ENCODE data around the gene SETD3. TPM values are rescaled to one million over a fixed set of nuclear protein-coding genes. Genes with fewer than 3 reads are reported as not detected.

The SETD3 gene
- total and polyA plus RNA-seq, 2 donors (not counting 1 experiment from before 2014, with no cell fraction given): 11.0 to 32.1 TPM

DNA sequence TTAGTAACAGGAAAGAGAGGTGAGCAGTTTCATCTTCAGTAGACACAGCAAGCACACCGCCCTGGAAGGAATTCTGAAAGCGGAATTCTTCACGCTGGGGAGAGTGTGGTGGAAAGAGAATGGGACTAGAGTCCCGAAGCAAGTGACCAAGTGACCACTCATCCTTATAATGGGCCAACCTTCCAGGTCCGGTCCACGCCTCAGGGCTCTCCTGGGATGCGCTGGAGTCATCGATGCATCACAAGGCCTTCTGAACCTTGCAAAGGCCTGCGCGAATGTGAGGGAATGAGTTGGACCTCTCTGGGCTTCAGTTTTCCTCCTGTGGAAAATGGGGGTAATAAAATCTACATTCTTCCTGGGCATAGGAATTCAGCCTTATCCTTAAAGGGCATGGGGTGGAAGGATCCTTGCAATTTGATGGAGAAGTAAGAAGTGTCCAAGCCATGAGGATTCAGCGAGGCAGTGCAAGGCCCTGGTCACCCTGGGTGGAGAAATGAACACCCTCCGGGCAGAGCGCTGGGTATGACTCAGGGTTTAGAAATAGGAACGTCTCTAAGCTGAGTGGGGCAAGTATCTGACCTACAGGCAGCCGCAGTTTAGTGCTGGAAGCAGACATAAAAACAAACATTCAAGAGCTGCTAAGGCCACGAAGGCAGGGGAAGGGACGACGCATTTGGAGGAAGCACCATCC, 97.7 kb downstream of the SETD3 start:
- H3K4me3 Mint-ChIP-seq: no peak overlapping the region
- no peak overlapping the region for H3K4me3 ChIP-seq (ENCODE audit: control extremely low read depth in 1 of 5, extremely low read depth in 1 of 5, insufficient read depth in 1 of 5, low read depth in 2 of 5, low read length in 4 of 5)
- ATAC-seq (ENCODE audit: low read depth): no peak
- ChIA-PET POLR2A (no interaction called here), CTCF (no interaction called here)
- H3K4me1 Mint-ChIP-seq: peaks cover 22% of the 10 kb centered on the region
- H3K27me3 Mint-ChIP-seq: peaks cover 32% of the 10 kb centered on the region
- no peak overlapping the region for H3K27ac ChIP-seq (ENCODE audit: low read length in 2 of 2)
- peaks cover 0 to 19% (median 5%) of the 10 kb centered on the region in 4 experiments for H3K27me3 ChIP-seq (replicated peaks in 1 of 4; ENCODE audit: control extremely low read depth in 1 of 4, control insufficient read depth in 3 of 4, insufficient read depth in 4 of 4, low read length in 3 of 4)
- H3K36me3 ChIP-seq (replicated peaks in 1 of 2; ENCODE audit: control extremely low read depth in 1 of 2, control insufficient read depth in 1 of 2, extremely low read depth in 1 of 2, insufficient read depth in 2 of 2, low read length in 1 of 2): no peaks in the 10 kb centered on the region
- TF ChIP-seq, protein P1, sequence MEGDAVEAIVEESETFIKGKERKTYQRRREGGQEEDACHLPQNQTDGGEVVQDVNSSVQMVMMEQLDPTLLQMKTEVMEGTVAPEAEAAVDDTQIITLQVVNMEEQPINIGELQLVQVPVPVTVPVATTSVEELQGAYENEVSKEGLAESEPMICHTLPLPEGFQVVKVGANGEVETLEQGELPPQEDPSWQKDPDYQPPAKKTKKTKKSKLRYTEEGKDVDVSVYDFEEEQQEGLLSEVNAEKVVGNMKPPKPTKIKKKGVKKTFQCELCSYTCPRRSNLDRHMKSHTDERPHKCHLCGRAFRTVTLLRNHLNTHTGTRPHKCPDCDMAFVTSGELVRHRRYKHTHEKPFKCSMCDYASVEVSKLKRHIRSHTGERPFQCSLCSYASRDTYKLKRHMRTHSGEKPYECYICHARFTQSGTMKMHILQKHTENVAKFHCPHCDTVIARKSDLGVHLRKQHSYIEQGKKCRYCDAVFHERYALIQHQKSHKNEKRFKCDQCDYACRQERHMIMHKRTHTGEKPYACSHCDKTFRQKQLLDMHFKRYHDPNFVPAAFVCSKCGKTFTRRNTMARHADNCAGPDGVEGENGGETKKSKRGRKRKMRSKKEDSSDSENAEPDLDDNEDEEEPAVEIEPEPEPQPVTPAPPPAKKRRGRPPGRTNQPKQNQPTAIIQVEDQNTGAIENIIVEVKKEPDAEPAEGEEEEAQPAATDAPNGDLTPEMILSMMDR (IDR thresholded peaks at IDR 0.05): no peak
- TF ChIP-seq EZH2 (IDR thresholded peaks at IDR 0.05; ENCODE audit: borderline replicate concordance, insufficient read depth, low read depth, low read length, poor library complexity, severe bottlenecking): no peak
- peaks cover 0 to 5% (median 0%) of the 10 kb centered on the region in 3 donors for H3K9me3 ChIP-seq (ENCODE audit: control extremely low read depth in 1 of 3, control insufficient read depth in 2 of 3, insufficient read depth in 1 of 3, low read length in 2 of 3)
- no peak overlapping the region for H3K9ac ChIP-seq (ENCODE audit: low read length)
- H3K27ac Mint-ChIP-seq: no peak overlapping the region
- no peak for DNase-seq
- H3K4me1 ChIP-seq (ENCODE audit: control insufficient read depth in 2 of 2, insufficient read depth in 2 of 2, low read length in 2 of 2): peaks cover 7 to 32% of the 10 kb centered on the region in 2 donors
- no peak overlapping the region for H2AFZ ChIP-seq (ENCODE audit: insufficient read depth, low read depth, low read length, poor library complexity, severe bottlenecking)
- no peak overlapping the region for H3K4me2 ChIP-seq (replicated peaks; ENCODE audit: low read depth, low read length, poor library complexity, severe bottlenecking)
- H4K20me1 ChIP-seq (ENCODE audit: control insufficient read depth, insufficient read depth, low read length, poor library complexity, severe bottlenecking): no peaks in the 10 kb centered on the region
- H3K9me3 Mint-ChIP-seq (ENCODE audit: insufficient read depth): no peaks in the 10 kb centered on the region
- 84% methylated on average over 11 of the region's 18 CpGs for WGBS (ENCODE audit: insufficient coverage)
- intact Hi-C loops (cut with micrococcal nuclease): no loop called here
- no peaks in the 10 kb centered on the region for H3K79me2 ChIP-seq (ENCODE audit: control insufficient read depth, insufficient read depth, low read length)

DNA sequence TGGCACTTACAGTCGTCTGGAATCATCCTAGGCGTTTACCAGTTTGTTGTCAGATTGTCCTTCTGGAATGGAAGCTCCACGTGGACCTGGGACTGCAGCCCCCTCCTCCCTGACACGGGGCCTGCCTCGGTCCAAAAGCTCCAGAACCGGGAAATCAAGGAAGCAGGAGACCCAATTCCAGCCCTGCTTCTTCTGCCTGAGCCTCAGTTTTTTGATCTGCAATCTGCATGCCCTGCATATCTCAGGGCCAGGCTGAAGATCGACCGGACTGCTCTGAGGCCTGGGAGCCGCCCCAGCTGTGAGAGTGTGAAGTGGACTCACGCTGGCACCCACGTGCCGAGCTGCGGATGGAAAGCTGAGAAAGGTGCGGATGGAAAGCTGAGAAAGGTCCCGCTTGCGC, 98.6 kb downstream of the SETD3 start:
- CTCF ChIA-PET: no interaction called here
- intact Hi-C loops (cut with micrococcal nuclease): no loop called here

More for the DNA sequence above, 98.6 kb downstream of the SETD3 start:
- Histone ChIP-seq H3K79me2 (ENCODE audit: control insufficient read depth, insufficient read depth, low read length) (no peaks in the 10 kb centered on the region), H3K9me3 (ENCODE audit: control extremely low read depth in 1 of 3, control insufficient read depth in 2 of 3, insufficient read depth in 1 of 3, low read length in 2 of 3) (peaks cover 0 to 5% (median 0%) of the 10 kb centered on the region in 3 donors), H3K4me3 (ENCODE audit: control extremely low read depth in 1 of 5, extremely low read depth in 1 of 5, insufficient read depth in 1 of 5, low read depth in 2 of 5, low read length in 4 of 5) (no peak overlapping the region), H3K27me3 (replicated peaks in 1 of 4; ENCODE audit: control extremely low read depth in 1 of 4, control insufficient read depth in 3 of 4, insufficient read depth in 4 of 4, low read length in 3 of 4) (peaks cover 0 to 19% (median 5%) of the 10 kb centered on the region in 4 experiments), H3K27ac (ENCODE audit: low read length in 2 of 2) (no peak overlapping the region), H3K36me3 (replicated peaks in 1 of 2; ENCODE audit: control extremely low read depth in 1 of 2, control insufficient read depth in 1 of 2, extremely low read depth in 1 of 2, insufficient read depth in 2 of 2, low read length in 1 of 2) (no peaks in the 10 kb centered on the region), H2AFZ (ENCODE audit: insufficient read depth, low read depth, low read length, poor library complexity, severe bottlenecking) (no peak overlapping the region), H3K4me1 (ENCODE audit: control insufficient read depth in 2 of 2, insufficient read depth in 2 of 2, low read length in 2 of 2) (peaks cover 7 to 32% of the 10 kb centered on the region in 2 donors), H3K4me2 (replicated peaks; ENCODE audit: low read depth, low read length, poor library complexity, severe bottlenecking) (no peak overlapping the region), H3K9ac (ENCODE audit: low read length) (no peak overlapping the region), H4K20me1 (ENCODE audit: control insufficient read depth, insufficient read depth, low read length, poor library complexity, severe bottlenecking) (no peaks in the 10 kb centered on the region)
- H3K9me3 Mint-ChIP-seq (ENCODE audit: insufficient read depth): no peaks in the 10 kb centered on the region
- H3K4me3 Mint-ChIP-seq: no peak overlapping the region
- POLR2A ChIA-PET: no interaction called here
- no peak overlapping the region for H3K27ac Mint-ChIP-seq
- peaks cover 22% of the 10 kb centered on the region for H3K4me1 Mint-ChIP-seq
- ATAC-seq (ENCODE audit: low read depth) (no peak), DNase-seq (no peak)
- TF ChIP-seq EZH2 (IDR thresholded peaks at IDR 0.05; ENCODE audit: borderline replicate concordance, insufficient read depth, low read depth, low read length, poor library complexity, severe bottlenecking): no peak
- TF ChIP-seq, protein P1 (IDR thresholded peaks at IDR 0.05): no peak
- WGBS (ENCODE audit: insufficient coverage): 73% methylated on average over 16 of the region's 16 CpGs
- H3K27me3 Mint-ChIP-seq: peaks cover 30% of the 10 kb centered on the region
